Activated T-helper 9 cell treated with anti-CD3 and anti-CD28 coated beads, Interleukin-2, amount 50 U/mL, for 16 hours (primary cell): ENCODE measurements around the gene DUSP5.
"Not testable (repeated sequence)": the region's sequence is repeated elsewhere in the genome, so short reads cannot be mapped to it uniquely, and the experiment has no call there.

Experiments
- DNase-seq: peaks from one replicate; pipeline ENCODE4 v3.0.0-alpha.2; 2020; ENCODE audit warnings: low read depth

Gene DUSP5

DNA sequence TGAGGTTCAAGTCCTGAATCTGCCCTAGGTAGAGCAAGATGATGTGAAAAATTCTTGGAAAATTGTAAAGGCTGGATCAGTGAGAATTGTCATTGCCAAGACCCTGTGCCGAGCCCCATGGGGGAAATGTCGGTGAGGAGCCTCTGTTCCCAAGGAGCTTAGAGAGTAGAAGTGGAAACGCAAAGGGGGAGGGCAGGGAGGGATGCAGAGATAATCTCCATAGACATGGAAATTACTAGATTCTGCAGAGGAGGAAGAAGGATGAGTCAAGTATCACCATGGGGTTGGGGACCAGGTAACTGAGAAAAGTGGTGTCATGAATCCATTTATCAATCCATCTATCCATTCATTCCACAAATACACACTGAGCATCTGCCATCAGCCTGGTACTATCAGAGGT is 26.0 kb downstream of the DUSP5 start:
- DNase-seq = no peak

DNA sequence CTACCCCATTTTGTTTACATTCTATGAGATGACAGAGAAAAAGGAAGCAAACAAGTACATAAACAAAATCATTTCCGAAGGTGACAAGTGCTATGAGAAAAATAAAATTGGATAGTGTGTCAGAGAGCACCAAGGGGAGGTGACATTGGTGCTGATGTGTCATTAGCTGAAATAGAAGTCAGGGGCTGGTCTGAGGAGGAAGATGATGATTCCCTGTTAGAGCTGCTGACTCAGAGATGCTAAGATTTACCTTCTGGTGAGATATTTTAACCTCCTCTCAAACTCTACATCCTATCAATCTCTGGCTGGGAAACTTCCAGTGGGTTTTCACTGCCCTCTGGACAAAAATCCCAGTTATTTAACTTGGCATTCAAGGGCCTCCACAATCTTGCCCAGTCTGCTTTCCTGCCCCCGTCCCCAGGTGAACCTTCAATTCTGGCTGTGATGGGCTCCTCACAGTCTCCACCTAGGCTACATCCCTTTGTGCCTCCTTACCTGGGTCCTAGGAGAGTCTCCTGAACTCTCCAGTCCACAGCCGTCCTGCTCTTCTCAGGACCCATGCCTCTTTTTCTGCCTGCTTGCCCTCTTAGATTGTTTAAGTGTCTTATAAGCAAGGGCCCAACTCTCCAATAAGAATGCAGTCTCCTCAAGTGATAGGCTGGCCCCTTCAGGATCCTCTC is 26.6 kb downstream of the DUSP5 start:
- DNase-seq = no peak

DNA sequence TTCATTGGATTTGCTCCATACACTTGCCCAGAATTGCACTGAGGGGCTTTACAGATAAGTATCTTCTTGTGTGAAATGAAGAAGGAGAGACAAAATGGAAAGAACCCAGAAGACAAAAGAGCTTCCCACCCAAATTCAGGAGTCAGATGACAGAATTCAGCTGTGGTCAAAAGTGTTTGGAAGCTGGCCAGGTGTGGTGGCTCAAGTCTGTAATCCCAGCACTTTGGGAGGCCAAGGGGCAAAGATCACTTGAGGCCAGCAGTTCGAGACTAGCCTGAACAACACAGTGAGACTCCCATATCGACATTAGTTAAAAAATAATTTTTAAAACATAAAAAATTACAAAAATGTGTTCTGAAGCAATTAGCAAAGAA is 27.1 kb downstream of the DUSP5 start:
- DNase-seq = no peak

DNA sequence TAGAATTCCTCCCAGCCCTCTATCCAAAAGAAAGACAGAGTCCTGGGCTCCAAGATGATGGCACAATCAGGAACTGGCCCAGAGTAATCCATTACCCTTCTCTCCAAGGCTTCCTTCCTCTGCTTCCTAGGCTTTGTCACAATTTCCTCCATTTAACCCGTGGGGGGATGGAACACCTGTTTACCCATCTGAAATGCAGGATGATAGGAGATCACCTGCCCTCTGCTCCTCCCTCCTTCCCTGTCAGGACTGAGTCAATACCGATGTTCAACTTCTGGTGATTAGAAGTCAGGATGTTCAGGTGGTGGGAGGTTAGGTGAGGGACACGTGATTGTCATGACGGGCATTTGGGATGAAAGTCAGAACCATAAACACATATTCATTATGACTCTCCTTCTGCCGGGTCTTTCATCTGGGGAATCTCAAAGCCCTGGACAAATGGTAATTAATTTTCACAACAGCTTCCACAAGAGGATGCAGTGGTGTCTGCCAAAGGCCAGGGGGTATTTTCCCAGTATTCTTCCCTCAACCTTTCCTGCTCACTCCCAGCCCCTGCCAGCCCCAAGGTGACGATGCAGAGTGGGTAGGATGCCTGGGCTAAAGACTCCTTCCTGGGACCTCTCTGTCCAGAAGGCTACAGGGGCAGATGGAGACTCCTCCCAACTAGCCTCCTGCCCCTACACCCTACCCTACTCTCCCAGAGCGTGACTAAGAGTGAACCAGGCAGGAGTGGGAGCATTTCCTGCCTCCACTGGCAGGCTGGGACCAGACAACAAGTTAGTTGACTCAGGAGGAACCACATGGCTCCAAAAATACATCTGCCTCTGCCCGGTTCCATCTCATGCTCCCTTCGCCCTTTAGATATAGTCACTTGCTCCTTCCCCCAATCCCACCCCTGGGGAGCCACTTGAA is 27.9 kb downstream of the DUSP5 start:
- no peak for DNase-seq

DNA sequence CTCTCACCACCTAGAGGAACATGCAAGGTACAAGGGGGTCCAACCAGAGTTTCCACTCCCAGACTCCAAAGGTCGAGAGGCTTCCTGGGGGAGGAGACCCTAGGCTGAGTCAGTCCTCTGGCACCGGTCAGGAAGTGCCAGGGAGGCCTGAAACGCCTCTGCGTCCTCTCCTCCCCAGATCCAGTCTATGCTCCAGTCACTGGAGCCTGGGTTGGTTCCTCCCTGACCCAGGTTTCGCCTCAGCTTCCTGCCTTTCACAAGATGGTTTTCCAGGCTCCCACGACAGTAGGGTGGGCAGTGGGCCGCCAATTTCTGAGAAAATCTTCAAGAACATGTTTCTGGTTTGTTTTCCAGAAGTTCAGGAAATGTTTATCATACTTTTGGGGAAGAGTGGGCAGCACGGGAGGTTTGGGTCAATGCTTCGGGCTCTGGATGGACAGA is 30.0 kb downstream of the DUSP5 start:
- DNase-seq = no peak

DNA sequence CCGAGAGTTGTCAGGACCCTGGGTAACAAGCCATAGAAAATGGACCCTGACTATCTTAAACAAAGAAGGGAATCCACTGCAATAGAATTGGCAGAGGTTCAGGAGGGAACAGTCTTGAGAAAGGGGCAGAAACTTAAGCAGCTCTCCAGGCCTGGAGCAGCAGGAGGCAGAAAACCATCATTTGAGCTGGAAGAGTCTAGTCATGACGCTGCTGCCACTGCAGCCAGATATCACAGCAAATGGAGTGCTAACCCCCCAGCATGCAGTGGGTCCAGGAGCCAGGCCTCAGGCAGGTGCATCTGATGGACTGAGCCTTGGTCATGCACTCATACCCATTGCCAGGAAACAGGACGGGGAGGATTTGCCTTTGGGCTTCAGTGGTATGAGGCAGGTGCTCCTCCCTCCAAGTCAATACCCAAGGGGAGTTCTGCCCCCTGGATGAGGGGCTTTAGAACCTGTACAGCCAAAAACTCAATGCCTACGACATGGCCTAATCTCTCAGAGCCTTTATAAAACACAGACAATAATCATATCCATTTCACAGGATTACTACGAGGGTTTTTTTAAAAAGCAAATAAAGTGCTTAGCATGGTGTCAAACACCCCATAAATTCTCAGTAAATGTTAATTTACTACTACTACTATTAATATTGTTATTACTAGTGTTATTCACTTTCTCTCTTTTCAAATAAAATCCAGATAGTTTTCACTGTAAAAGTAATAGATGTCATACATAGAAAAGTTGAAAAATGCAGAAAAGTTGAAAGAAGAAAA is 30.7 kb downstream of the DUSP5 start:
- DNase-seq = no peak

DNA sequence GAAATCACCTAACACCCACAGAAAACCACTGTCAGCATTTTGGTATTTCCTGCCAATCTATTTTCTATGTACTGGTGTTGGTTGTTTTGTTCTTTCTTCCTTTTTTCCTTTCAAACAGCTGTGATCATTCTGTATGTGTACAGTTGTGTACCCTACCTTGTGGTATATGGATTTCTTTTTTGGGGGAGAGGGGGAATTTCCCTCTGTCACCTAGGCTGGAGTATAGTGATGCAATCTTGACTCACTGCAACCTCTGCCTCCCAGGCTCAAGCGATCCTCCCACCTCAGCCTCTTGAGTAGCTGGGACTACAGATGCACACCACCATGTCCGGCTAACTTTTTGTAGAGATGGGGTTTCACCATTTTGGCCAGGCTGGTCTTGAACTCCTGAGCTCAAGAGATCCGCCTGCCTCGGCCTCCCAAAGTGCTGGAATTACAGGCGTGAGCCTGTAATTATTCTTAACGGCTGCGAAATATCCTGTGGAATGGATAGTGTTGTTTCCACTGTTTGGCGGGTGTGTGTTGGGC is 31.4 kb downstream of the DUSP5 start:
- not testable (repeated sequence) for DNase-seq

DNA sequence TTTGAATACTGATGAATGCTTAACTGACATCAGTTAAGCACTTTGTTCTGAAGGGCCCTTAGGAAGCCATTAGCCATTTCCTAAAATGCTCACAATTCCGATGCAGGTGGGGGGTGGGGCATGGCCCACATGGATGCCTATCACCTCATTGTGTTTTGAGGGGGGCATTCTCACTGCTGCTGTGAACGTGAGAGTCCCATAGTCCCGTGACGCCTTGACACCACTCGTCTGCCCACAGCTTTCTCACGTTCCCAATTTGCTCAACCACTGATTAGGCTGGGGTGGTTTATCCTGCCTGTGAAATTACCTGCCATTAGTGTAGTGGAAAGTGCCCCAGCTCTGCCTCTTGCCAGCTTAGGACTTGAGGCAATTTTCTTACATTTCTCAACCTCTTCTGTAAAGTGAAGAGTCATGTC is 31.9 kb downstream of the DUSP5 start:
- no peak for DNase-seq

DNA sequence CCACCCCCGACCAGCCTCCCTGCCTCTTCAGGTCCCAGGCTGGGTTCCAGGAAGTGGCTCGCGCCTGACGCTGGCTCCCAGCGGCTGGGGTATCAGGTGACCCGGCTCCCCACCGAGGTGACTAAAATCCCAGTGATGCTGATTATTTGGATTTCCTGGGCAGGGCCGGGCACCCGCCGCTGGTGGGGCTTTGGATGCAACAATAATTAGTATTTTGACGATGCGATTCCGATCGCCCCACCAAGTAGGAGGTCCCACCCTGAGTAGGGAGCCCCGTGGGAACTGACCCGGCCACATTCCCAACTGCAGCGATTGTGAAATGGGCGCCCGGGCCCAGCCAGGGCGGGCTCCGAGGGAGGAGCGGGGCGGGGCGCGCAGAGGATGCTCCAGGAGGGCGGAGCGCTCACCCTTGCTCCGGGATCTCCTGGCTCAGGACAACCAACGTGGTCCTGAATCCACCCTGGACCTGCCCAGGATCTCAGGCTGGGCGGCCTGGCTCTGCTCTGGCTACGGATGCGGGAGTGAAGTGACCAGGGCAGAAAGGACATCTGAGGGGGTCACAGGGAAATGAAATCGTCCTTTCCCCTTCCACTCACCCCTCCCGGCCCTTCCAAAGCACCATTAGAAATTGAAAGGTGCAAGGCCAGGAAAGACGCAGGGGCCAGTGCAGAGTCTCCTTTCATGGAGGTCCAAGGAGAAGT is 32.6 kb downstream of the DUSP5 start:
- no peak for DNase-seq

DNA sequence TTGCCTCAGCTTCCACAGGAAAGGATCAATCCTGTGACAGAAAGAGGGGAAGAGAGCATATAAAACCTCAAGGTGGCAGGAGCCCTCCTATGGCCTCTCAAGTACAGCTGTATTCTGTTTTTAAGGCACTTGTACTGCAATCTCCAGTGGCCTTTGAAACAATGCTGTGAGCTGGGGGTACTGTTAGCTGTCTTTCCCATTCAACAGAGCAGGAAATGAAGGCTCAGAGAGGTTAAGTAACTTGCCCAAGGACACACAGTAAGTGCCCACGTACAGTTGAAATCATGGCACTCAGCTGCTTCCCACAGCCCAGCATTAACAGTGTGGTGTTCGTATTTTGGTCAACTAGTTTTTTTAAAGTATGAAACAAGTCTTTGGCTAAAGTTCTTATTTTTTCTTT is 34.0 kb downstream of the DUSP5 start:
- DNase-seq = no peak

DNA sequence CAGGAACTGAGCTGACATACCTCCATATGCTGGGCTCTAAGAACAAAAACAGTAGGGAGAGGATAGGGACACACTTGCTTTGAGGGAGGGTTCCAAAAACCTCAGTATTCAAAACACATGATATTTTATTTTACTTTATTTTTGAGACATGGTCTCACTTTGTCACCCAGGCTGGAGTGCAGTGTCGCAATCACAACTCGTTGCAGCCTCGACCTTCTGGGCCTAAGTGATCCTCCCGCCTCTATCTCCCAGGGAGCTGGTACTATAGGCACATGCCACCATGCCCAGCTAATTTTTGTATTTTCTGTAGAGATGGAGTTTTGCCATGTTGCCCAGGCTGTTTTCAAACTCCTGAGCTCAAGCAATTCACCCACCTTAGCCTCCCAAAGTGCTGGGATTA is 34.9 kb downstream of the DUSP5 start:
- DNase-seq = not testable (repeated sequence)

DNA sequence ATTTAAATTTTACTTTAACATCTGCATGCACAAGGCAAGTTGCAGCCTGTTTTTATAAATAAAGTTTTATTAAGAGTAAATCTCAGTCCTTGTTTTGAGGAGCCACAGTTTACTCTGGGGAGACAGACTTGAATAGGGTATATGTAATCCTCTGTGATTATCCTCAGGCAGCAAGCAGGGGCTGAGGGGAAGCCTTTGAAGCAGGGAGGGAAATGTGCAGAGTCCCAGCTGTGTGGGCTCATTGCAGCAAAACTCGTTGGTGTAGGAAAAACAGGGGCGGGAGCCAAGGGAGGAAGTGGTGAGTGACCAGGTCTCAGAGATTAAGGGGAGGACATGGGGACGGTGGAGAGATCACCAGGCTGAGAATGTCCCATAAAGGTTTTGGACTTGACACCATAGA is 35.4 kb downstream of the DUSP5 start:
- no peak for DNase-seq

DNA sequence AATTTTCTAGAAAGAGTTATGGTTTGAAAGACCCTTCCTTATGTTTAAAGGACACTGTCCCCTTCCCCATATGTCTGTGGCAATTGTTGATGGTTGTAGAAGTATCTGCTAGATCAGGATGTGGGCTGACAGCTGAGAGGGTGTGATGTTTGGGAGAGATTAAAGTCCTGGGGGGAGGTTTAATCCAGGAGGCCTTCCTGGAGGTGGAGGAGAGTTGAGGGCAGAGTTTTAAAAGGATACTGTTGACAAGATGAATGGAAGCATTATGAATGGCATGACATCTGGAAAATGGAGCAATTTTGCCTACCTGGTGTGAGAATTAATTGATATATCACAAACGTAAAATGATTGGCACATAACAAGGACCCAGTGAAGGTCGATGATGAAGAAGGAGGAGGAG is 36.9 kb downstream of the DUSP5 start:
- no peak for DNase-seq

DNA sequence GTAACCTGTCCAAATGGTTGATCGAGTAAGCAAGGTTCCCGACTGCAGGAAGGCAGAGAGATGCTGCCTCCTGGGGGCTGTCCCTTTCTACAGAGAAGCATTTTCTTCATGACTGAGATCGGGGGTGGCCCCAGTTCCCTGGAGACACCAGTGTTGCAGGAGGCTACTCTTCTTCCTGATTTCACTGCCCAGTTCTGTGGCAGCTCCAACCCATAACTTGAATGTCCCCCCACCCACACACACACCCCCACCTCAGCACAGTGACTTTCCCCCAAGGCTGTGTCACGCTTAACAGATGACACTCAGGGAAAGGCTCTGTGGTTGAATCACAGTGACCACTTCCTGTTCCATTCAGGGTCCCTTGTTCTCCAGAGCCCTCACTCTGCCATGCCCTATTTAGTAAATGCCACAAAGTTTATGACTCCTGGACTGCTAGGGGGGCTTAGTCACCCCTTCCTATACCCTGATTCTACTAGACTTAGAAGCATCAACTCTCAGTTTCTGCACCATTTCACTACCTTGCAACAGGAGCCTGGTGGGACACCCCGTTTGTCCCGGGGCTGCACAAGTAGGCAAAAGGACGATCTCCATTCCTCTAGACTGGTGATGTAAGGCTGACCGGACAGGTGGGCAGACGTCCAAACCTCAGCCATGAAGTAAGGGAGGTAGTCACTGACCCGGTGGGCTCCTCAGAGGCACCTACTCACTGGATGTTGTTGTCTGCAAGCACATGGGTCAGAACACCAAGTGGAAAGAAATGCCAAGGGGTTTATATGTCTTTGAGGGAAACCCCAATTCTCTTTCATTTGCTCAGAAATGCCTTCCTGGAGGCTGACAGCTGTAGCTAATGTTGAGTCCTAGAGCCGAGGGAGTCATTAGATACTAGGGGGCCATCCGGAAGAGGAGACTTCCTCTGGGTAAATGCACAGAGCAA is 38.5 kb downstream of the DUSP5 start:
- peak; percentile 65 for DNase-seq

DNA sequence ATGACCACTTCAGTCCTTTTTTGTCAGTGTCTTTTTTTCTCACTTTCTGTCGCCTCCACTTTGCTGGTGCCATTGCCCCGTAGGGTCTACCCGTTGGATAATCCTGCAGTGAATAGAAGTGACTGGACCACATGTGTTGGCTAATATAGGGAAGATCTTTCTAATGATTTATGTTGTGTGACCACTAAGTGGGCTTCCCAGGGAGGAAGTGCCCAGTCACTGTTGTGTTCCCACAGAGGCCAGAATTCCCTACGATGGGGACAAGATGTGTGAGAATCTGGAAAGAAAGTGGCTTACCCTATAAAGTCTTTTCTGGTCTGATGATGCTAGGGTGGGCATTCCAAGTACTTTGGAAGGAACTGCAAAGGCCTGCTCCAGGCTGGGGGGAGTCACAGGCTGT is 41.4 kb downstream of the DUSP5 start:
- DNase-seq = no peak

DNA sequence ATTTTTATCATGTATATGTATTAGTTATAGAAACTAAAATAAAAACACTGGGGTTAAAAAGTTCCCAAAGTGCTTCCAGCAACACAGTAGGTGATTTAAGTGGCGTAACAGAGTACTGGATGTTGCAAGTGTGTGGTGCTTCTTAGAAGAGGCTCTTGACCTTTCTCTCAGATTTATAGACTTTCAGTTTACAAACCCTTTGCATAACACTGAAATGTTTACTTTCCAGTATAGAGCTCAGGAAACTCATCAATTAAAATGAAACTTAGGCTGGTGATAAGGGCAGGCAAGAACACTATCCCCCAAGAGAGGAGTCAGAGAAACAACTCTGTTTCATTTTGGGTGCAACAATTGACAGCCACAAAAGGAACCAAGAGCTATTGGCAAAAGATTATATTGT is 42.3 kb downstream of the DUSP5 start:
- DNase-seq = no peak

DNA sequence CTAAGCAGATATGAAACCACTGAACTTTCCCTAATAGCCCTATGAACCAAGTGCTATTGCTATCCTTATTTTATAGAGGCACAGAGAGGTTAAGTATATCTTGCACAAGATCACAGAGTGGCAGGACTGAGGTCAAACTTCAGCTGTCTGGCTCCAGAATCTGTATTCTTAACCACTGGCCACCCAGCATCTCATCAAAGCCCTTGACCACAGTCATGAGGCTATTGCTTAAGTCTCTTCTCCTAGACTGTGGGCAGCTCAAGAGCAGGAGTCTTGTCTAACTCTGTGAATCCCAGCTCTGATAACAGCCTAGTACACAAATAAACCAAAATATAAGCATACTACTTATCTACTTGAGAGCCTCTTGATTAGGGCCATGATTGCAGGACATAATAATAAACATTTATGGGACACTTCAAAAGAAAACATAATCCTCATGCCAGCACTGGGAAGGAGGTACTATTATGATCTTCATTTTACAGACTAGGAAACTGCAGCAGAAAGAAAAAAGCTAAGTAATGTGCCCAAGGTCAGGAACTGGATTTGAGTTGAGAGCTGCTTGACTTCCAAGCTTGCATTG is 47.3 kb downstream of the DUSP5 start:
- no peak for DNase-seq

DNA sequence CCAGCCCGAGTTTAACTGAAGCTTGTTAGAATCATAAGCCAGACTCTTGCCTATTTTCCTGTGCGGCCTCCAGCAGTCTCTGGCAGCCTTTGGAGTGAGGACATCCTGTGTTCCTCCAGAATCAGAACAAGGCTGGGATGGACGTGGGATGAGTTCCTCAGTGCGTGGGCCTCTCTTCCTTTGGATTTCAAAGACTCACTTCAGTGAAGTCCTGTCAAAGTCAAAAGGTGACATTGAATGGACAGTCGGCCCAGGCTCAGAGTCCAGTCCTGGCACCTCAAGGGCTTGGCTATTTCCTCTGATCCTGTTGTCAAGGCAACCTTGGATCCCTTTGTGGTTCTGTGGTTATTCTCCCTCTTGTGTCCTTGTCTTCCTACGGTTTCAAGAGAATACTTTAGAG is 48.4 kb downstream of the DUSP5 start:
- no peak for DNase-seq

DNA sequence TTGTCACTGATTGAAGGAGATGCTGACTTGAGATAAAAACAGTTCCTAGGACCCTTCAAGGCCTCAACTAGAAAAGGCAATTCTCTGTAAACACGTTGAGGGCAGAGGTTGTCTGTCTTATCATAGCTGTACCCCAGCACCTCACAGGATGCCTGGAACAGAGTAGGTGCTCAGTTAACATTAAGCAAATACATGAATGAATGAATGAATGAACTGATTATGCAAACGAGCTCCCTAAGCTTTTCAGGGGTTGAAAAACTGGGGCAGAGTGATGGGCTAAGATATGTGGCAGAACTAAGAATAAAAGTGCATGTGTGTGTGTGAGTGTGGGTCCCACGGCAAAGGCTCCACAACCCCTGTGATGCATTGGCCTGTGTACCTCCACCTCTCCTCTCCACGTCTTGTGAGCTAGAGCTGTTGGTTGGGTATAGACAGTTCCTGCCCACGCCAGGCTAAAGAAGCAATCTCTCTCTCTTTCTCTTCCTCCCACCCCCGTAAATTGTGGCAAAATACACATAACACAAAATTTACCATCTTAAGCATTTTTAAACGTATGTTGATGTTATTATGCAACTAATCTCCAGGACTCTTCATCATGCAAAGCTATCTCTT is 48.9 kb downstream of the DUSP5 start:
- DNase-seq = no peak
